Peyer's patch (tissue), 4 donors: Measurements from ENCODE around the gene GPR146. TPM values are rescaled to one million over a fixed set of nuclear protein-coding genes. Genes with fewer than 3 reads are reported as not detected.

Source experiments
- DNase-seq, 3 donors: peaks; one replicate each; pipeline ENCODE4 v3.0.0-alpha.2; 2017 to 2019
- H3K27ac ChIP-seq, 4 donors: fragments of 200-600 bp; sonication (generic); one replicate each; pipeline ENCODE4 v1.5.1; 2016 to 2019
- H3K27me3 ChIP-seq, 2 donors: fragments of 200-600 bp; sonication (generic); one replicate each; pipeline ENCODE4 v1.5.1; 2019
- H3K36me3 ChIP-seq, 3 donors: fragments of 200-600 bp; sonication (generic); one replicate each; pipeline ENCODE4 v1.5.1; 2016 to 2019
- H3K4me1 ChIP-seq, 4 donors: fragments of 200-600 bp; sonication (generic); one replicate each; pipeline ENCODE4 v1.5.1; 2016 to 2019
- H3K4me3 ChIP-seq, 4 donors: fragments of 200-600 bp; sonication (generic); 1 replicate in 3 of 4; 2 replicates in 1 of 4; pipeline ENCODE4 v1.5.1; 2016 to 2019; ENCODE audit warnings: mild to moderate bottlenecking in 1 of 4
- H3K9me3 ChIP-seq, 4 donors: fragments of 200-600 bp; sonication (generic); one replicate each; pipeline ENCODE4 v1.5.1; 2016 to 2019; ENCODE audit warnings: mild to moderate bottlenecking in 1 of 4
- POLR2A ChIP-seq, 2 donors: fragments of 450-650 bp; IDR thresholded peaks; one replicate each; pipeline ENCODE4 v1.5.1; 2017; ENCODE audit warnings: antibody characterized with exemption in 2 of 2, mild to moderate bottlenecking in 2 of 2, moderate library complexity in 2 of 2
- total RNA-seq, 4 donors: library from RNA; depleted of rRNA; stranded (reverse); fragments of >200 nt; gene quantifications; one replicate each; pipeline ENCODE4 v1.1.0, GENCODE V29; 2016
- TF ChIP-seq, protein P1 (sequence below), 6 experiments: fragments of 450-650 bp in 4 of 6; fragments of 200-600 bp in 2 of 6; sonication (generic) in 1 of 6; IDR thresholded peaks; one replicate each; pipeline ENCODE4 v1.5.1; 2017 to 2019; ENCODE audit warnings: antibody characterized with exemption in 6 of 6, mild to moderate bottlenecking in 3 of 6, moderate library complexity in 1 of 6

The GPR146 gene
- total RNA-seq, 4 donors from 2014 or later, result 1.4 to 13.2 (median 4.4) TPM

DNA sequence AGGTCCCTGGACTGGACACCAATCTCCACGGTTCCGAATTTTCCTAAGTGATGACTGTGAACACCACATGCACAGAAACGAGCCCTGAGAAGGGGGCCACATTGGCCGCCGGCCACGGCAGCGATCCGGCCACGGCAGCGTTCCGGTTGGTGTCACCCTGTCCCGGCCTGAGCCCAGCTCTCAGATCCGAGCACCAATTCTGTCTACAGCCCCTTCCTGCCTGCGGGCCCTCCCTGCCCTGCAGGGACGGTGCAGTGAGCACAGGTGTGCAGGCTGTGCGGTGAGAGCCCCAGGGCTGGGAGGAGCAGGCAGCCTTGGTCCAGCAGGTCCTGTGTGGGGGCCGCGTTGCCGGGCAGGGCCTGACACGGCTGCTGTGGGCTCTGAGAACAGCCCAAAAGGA, 29.7 kb upstream of the GPR146 start:
- no peak for DNase-seq
- H3K27ac ChIP-seq, result no peak overlapping the region
- TF ChIP-seq, protein P1, sequence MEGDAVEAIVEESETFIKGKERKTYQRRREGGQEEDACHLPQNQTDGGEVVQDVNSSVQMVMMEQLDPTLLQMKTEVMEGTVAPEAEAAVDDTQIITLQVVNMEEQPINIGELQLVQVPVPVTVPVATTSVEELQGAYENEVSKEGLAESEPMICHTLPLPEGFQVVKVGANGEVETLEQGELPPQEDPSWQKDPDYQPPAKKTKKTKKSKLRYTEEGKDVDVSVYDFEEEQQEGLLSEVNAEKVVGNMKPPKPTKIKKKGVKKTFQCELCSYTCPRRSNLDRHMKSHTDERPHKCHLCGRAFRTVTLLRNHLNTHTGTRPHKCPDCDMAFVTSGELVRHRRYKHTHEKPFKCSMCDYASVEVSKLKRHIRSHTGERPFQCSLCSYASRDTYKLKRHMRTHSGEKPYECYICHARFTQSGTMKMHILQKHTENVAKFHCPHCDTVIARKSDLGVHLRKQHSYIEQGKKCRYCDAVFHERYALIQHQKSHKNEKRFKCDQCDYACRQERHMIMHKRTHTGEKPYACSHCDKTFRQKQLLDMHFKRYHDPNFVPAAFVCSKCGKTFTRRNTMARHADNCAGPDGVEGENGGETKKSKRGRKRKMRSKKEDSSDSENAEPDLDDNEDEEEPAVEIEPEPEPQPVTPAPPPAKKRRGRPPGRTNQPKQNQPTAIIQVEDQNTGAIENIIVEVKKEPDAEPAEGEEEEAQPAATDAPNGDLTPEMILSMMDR (IDR thresholded peaks at IDR 0.05), result no peak
- no peak for TF ChIP-seq POLR2A (IDR thresholded peaks at IDR 0.05)
- H3K36me3 ChIP-seq, result no peaks in the 10 kb centered on the region
- H3K27me3 ChIP-seq, result no peaks in the 10 kb centered on the region
- H3K9me3 ChIP-seq, result no peaks in the 10 kb centered on the region
- H3K4me1 ChIP-seq, result peaks cover 0 to 12% (median 0%) of the 10 kb centered on the region in 4 donors
- H3K4me3 ChIP-seq, result no peak overlapping the region

DNA sequence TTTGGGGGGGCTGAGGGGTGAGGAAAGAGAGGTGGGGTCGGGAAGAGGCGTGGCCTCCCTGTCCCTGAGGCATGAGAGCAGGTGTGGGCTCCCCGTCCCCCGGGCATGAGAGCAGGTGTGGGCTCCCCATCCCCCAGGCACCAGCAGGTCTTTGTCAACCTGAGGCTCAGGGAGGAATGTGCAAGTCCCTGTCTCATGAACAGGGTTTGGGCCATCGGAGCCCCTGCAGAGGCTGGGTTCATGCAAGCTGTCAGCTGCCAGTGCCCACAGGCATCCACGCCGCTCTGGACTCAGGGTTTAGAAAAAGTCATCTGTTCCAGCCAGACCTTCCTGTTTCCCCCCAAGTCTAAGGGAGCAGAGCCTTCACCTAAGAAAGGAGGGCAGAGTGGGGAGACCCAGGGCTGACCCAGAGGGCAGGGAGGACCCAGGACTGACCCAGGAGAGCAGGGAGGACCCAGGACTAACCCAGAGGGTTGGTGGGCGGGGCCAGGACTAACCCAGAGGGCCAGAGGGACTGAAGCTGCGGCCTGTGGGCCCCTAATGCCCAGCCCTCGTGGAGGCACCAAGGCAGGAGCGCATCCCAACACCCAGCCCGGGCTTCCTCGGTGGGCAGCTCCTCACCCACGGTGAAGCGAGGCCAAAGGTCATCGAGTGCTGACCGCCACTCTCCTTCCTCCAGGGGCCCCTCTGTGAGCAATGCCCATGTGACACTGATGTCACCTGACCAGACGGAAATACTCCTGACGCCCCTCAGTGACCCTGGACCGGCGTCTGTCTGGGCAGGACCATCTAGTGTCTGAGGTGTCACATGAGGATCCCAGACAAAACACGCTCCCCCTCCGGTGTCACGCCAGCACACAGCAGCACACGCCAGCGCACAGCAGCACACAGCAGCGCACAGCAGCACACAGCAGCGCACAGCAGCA, 28.9 kb upstream of the GPR146 start:
- Histone ChIP-seq H3K27me3 (no peaks in the 10 kb centered on the region), H3K4me1 (peaks cover 0 to 12% (median 0%) of the 10 kb centered on the region in 4 donors), H3K27ac (no peak overlapping the region), H3K4me3 (no peak overlapping the region), H3K36me3 (no peaks in the 10 kb centered on the region), H3K9me3 (no peaks in the 10 kb centered on the region)
- TF ChIP-seq, protein P1 (IDR thresholded peaks at IDR 0.05), result no peak
- TF ChIP-seq POLR2A (IDR thresholded peaks at IDR 0.05), result no peak
- no peak for DNase-seq

DNA sequence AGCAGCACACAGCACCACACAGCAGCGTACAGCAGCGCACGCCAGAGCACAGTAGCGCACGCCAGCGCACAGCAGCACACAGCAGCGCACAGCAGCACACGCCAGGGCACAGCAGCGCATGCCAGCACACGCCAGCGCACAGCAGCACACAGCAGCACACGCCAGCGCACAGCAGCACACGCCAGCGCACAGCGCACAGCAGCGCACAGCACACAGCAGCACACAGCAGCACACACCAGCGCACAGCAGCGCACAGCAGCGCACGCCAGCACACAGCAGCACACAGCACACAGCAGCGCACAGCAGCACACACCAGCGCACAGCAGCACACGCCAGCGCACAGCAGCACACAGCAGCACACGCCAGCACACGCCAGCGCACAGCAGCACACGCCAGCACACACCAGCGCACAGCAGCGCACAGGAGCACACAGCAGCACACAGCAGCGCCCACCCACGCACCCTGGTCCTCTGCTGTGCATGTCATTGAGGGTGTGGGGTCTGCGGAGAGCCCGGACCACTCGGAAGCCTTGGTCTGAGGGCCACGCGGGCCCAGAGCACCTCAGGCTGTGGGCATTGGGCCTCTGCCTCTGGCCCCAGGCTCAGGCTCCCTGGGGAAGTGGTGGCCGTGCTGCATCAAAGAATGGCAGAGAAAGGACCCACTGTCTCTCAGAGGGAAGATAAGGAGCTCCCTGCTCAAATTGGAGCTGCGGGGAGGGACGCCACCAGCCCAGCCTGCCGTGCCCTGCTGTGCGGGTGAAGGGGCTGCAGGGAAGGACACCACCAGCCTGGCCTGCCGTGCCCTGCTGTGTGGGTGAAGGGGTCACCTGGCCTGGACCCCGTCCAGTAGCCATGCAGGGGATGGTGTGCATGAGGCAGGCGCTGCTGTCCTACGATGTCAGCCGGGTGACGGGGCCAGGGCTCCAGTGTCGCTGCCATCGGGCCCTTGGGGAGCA, 27.5 kb upstream of the GPR146 start:
- no peak for DNase-seq

DNA sequence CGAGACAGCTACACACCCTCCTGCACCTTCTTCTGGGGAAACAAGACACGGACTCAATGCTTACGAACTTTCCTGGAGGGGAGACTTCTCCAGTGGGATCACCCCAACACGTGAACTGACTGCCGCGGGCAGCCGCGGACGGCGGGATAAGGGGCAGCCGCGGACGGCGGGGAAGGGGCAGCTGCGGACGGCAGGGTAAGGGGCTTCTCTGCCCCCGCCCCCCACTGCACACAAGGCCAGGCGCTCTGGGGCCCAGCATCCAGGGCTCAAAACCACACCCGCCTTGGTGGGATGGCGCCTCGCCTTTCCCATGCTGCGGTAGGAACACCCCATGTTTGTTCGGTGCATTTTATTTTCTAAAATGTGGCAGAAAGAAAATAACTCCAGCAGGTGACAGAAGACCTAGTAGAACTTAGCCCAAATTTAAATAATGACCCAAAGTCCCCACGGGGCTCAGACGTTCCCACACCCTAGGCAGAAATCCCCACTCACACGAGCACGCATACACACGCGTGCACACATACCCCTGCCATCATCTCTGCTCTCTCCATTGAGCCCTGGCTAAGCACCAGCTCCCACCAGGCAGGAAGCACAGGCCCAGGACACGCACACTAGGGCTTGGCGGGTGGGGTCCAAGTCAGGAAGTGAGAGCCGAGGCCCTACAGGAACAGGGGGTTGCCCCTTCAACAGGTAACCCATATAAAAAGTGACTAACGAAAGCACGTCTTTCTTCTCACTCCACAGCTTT, 26.6 kb upstream of the GPR146 start:
- H3K36me3 ChIP-seq, result no peaks in the 10 kb centered on the region
- H3K4me1 ChIP-seq, result peaks cover 0 to under 1% (median 0%) of the 10 kb centered on the region in 4 donors
- no peaks in the 10 kb centered on the region for H3K27me3 ChIP-seq
- no peak overlapping the region for H3K4me3 ChIP-seq
- no peak for DNase-seq
- no peak for TF ChIP-seq POLR2A (IDR thresholded peaks at IDR 0.05)
- TF ChIP-seq, protein P1 (IDR thresholded peaks at IDR 0.05), result no peak
- no peaks in the 10 kb centered on the region for H3K9me3 ChIP-seq
- H3K27ac ChIP-seq, result no peak overlapping the region

More for the DNA sequence above, 27.5 kb upstream of the GPR146 start:
- Histone ChIP-seq H3K4me1 (peaks cover 0 to 7% (median 0%) of the 10 kb centered on the region in 4 donors), H3K9me3 (no peaks in the 10 kb centered on the region), H3K36me3 (no peaks in the 10 kb centered on the region), H3K27ac (no peak overlapping the region), H3K27me3 (no peaks in the 10 kb centered on the region), H3K4me3 (no peak overlapping the region)
- TF ChIP-seq, protein P1 (IDR thresholded peaks at IDR 0.05), result no peak
- TF ChIP-seq POLR2A (IDR thresholded peaks at IDR 0.05), result no peak

DNA sequence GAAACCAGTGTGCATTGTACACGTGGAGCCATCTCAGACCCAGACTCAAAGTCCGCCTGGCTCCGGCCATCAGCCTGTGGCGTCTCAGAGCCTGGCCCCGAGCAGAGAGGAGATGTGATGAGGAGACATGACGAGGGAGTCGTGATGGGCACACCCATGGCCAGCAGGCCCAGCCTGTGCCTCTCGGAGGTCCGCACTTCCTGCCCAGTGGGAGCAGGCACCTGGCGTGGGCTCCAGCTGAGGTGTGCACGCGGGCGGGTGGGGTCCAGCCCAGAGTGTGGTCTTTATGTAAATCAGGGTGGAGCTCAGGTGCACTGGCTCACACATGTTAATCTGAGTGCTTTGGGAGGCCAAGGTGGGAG, 26.0 kb upstream of the GPR146 start:
- DNase-seq, result no peak
- H3K9me3 ChIP-seq, result no peaks in the 10 kb centered on the region
- peaks cover 0 to 4% (median under 1%) of the 10 kb centered on the region in 4 donors for H3K4me1 ChIP-seq
- no peak overlapping the region for H3K4me3 ChIP-seq
- H3K27me3 ChIP-seq, result no peaks in the 10 kb centered on the region
- no peaks in the 10 kb centered on the region for H3K36me3 ChIP-seq
- TF ChIP-seq, protein P1 (IDR thresholded peaks at IDR 0.05), result no peak
- no peak for TF ChIP-seq POLR2A (IDR thresholded peaks at IDR 0.05)
- no peak overlapping the region for H3K27ac ChIP-seq
